Measurements from ENCODE around the gene ATRIP. TPM values are rescaled to one million over a fixed set of nuclear protein-coding genes. Genes with fewer than 3 reads are reported as not detected.

The ATRIP gene
- total RNA-seq, 1 donor from 2014 or later: 9.0 TPM

DNA sequence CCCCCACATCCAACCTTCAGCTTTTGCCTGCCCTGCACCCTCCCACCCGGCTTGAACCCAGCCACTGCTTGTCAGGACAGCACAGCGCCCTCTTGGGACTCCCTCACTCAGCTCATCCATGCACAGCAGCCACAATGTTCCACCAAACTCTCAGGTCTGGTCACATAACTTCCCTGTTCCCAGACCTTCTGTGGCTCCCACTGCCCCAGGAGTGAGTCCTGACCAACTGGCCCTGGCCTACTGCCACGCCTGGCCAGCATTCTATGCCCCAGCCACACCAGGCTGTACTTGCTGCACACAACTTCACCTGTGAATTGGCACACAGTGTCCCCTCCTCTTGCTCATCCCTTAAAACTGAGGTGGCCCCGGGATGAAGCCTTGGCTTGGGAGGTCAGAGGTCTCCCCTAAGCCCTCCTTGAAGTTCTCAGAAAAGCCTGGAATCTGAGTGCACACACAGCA lies 37.7 kb upstream of the ATRIP start:
- Histone ChIP-seq H3K9me3 (no peaks in the 10 kb centered on the region), H3K27me3 (no peaks in the 10 kb centered on the region), H3K36me3 (peaks cover 75 to 87% of the 10 kb centered on the region in 2 donors), H3K4me3 (no peak overlapping the region), H3K4me1 (peaks cover 12 to 18% of the 10 kb centered on the region in 2 donors), H3K27ac (peak overlapping the region in 1 of 2 donors; percentile 21)
- DNase-seq (ENCODE audit: low spot score in 2 of 2): peak in 1 of 2 donors; percentile 57
- intact Hi-C loops (cut with DNase I): no loop called here
- TF ChIP-seq CTCF (IDR thresholded peaks at IDR 0.05): no peak

GRCh38 chr3:48409291-48410201 lies 37.0 kb upstream of the ATRIP start:
- TF ChIP-seq CTCF (IDR thresholded peaks at IDR 0.05): no peak
- intact Hi-C loops (cut with DNase I): no loop called here
- peak overlapping the region; percentile 5 to 21 for H3K27ac ChIP-seq
- H3K36me3 ChIP-seq: peaks cover 78 to 90% of the 10 kb centered on the region in 2 donors
- no peak overlapping the region for H3K4me3 ChIP-seq
- no peaks in the 10 kb centered on the region for H3K27me3 ChIP-seq
- DNase-seq (ENCODE audit: low spot score in 2 of 2): peak in 1 of 2 donors; percentile 58
- H3K4me1 ChIP-seq: peaks cover 7 to 17% of the 10 kb centered on the region in 2 donors
- no peaks in the 10 kb centered on the region for H3K9me3 ChIP-seq

DNA sequence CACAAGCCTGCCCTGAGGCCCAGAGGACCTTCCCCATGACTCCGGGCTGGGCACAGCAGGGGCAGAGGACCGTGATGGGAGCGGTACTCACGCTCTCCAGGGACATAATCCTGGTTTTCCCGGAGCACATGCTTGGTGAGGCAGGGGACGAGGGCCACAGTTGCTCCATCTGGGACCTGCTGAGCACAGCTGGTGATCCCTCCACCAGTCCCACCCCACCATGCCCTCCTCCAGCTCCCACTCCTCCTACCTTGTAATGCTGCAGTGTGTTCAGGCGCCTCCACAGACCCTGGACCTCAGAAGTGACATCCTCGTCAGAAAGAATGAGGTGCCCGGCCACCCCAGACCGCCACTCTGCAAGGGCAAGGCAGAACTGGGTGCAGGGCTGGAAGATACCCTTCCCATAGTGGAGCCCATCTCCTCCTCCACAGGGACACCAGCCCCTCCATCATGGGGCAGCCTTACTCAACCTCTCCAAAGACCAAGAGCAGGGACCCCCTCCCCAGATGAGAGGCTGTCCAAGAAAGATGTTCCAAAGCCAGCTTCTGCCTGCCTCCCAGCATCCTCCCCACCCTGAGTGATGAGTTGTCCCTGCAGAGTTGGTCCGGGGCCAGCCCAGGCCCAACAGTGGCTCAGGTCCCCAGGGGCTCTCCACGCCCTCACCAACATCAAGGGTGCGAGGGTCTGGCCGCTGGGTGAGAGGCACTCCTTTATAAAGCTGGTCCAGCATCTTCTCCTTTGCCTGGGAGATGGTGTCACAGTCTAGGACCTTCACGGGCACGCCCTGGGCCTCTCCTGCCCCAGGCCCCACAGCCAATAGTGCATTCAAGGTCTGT lies 36.1 kb upstream of the ATRIP start:
- peaks cover 85 to 94% of the 10 kb centered on the region in 2 donors for H3K36me3 ChIP-seq

GRCh38 chr3:48411041-48411588 lies 35.4 kb upstream of the ATRIP start:
- DNase-seq (ENCODE audit: low spot score in 2 of 2): peak in 1 of 2 donors; percentile 24
- Histone ChIP-seq H3K36me3 (peaks cover 86 to 95% of the 10 kb centered on the region in 2 donors), H3K4me3 (no peak overlapping the region), H3K27ac (peak overlapping the region in 1 of 2 donors; percentile 38), H3K4me1 (peaks cover 0 to 10% of the 10 kb centered on the region in 2 donors), H3K9me3 (no peaks in the 10 kb centered on the region), H3K27me3 (no peaks in the 10 kb centered on the region)
- no peak for TF ChIP-seq CTCF (IDR thresholded peaks at IDR 0.05)
- intact Hi-C loops (cut with DNase I): no loop called here

More for the DNA sequence above, 36.1 kb upstream of the ATRIP start:
- H3K9me3 ChIP-seq: no peaks in the 10 kb centered on the region
- H3K27ac ChIP-seq: peak overlapping the region in 1 of 2 donors; percentile 5
- H3K4me1 ChIP-seq: peaks cover 4 to 10% of the 10 kb centered on the region in 2 donors
- TF ChIP-seq CTCF (IDR thresholded peaks at IDR 0.05): no peak
- peak in 1 of 2 donors; percentile 54 for DNase-seq (ENCODE audit: low spot score in 2 of 2)
- no peaks in the 10 kb centered on the region for H3K27me3 ChIP-seq
- intact Hi-C loops (cut with DNase I): no loop called here
- H3K4me3 ChIP-seq: no peak overlapping the region

Measured in ascending aorta (tissue), 2 donors.